Measurements from ENCODE around the gene COMMD8.
"Not testable (repeated sequence)": the region's sequence is repeated elsewhere in the genome, so short reads cannot be mapped to it uniquely, and the experiment has no call there.

Gene COMMD8

GRCh38 chr4:47463235-47463956 lies at the start of gene COMMD8:
COMMD8 (minus strand) TSS chr4:47463702; CDS start chr4:47463651, 51 bp downstream.
- DNase-seq (ENCODE audit: low read depth, low spot score): peak; percentile 70
- H3K27ac ChIP-seq: peak within 1 kb of the TSS; percentile 72

DNA sequence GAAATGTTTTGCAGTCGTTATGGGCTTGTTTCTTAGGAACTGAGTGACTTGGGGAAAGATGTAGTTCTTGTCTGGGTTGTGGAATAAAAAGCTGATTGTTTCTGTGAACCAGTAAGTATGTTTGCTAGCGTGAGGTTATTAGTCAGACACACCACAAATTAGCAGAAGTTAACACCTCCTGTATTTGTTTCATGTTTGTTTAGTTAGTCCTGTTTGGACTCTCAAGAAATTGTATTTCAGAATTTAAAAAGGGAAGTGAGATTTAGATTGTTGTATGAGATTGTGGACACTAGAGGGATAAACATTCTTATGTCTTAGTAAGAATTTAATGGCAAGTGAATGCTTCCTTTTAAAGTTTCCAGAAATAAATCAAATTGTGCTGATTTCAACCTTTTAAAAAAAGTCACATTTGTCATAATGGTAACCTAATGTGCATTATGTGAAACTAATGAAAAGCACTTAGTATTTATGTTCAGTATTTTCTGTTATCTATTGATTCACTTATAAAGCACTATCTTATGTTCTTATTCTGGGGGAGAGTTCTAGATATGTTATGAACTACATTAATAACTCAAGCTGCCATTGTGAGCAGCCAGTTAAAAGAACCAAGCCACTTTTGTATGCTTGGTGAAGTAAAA lies 47.1 kb upstream of the COMMD8 start:
- no peak overlapping the region for H3K27ac ChIP-seq
- no peak for DNase-seq (ENCODE audit: low read depth, low spot score)

GRCh38 chr4:47505666-47506065 lies 42.2 kb upstream of the COMMD8 start:
- no peak for DNase-seq (ENCODE audit: low read depth, low spot score)
- H3K27ac ChIP-seq: no peak overlapping the region

- DNase-seq (ENCODE audit: low read depth, low spot score): no peak
- no peak overlapping the region for H3K27ac ChIP-seq
Measured at GRCh38 chr4:47505147-47505546, 41.6 kb upstream of the COMMD8 start.

- no peak overlapping the region for H3K27ac ChIP-seq
- DNase-seq (ENCODE audit: low read depth, low spot score): no peak
Measured at GRCh38 chr4:47500776-47501175, 37.3 kb upstream of the COMMD8 start.

DNA sequence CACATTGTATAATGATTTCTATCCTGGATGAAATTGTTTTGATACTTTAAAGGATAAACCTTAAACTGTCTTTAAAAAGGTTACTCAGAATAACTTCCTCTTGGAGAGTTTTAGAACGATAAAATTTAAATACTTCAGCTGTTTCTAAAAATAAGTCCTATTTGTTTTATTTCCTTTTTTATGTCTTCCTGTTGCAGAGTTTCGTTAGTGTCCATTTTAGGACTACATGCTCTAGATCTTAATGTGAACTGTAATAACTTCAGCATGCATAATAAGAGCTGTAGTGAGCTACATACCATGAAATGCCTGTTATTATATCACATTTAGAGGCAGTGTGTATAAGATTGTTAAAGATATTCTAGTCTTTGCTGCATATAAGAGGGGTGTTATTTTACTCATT lies 36.2 kb upstream of the COMMD8 start:
- no peak for DNase-seq (ENCODE audit: low read depth, low spot score)
- H3K27ac ChIP-seq: no peak overlapping the region

DNA sequence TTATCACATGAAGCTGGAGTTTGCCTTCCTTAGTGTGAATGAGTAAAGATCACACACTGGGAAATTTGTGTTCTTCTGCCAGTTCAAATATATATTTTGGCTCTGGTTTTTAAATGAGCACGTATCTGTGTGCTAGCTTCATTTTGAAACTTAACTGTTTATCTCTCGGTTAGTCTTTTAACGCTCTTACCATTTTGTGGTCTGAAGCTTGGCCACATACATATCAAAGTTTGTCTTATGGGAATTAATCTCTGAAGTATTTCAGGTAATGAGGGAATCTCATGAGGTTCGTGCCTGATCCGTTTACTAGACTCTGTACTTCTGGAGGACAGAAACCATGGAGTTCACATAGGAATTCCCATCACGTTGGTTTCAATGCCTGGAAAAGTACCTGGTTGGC lies 35.4 kb upstream of the COMMD8 start:
- H3K27ac ChIP-seq: no peak overlapping the region
- DNase-seq (ENCODE audit: low read depth, low spot score): no peak

- no peak overlapping the region for H3K27ac ChIP-seq
Measured at GRCh38 chr4:47494124-47494430, 30.6 kb upstream of the COMMD8 start.

GRCh38 chr4:47493238-47494123 lies 30.0 kb upstream of the COMMD8 start:
- no peak for DNase-seq (ENCODE audit: low read depth, low spot score)
- no peak overlapping the region for H3K27ac ChIP-seq

More at GRCh38 chr4:47494124-47494430, 30.6 kb upstream of the COMMD8 start:
- DNase-seq (ENCODE audit: low read depth, low spot score): no peak

- peak; percentile 34 for DNase-seq (ENCODE audit: low read depth, low spot score)
- no peak overlapping the region for H3K27ac ChIP-seq
Measured at GRCh38 chr4:47490550-47490949, 27.0 kb upstream of the COMMD8 start.

GRCh38 chr4:47488706-47489105 lies 25.2 kb upstream of the COMMD8 start:
- H3K27ac ChIP-seq: no peak overlapping the region
- no peak for DNase-seq (ENCODE audit: low read depth, low spot score)

- not testable (repeated sequence) for DNase-seq (ENCODE audit: low read depth, low spot score); H3K27ac ChIP-seq
Measured at GRCh38 chr4:47486727-47487126, 23.2 kb upstream of the COMMD8 start.

GRCh38 chr4:47486231-47486673 lies 22.8 kb upstream of the COMMD8 start:
- DNase-seq (ENCODE audit: low read depth, low spot score): no peak
- peak overlapping the region; percentile 85 for H3K27ac ChIP-seq

- no peak for DNase-seq (ENCODE audit: low read depth, low spot score)
- peak overlapping the region; percentile 85 for H3K27ac ChIP-seq
Measured at GRCh38 chr4:47485768-47486167, 22.3 kb upstream of the COMMD8 start.

DNA sequence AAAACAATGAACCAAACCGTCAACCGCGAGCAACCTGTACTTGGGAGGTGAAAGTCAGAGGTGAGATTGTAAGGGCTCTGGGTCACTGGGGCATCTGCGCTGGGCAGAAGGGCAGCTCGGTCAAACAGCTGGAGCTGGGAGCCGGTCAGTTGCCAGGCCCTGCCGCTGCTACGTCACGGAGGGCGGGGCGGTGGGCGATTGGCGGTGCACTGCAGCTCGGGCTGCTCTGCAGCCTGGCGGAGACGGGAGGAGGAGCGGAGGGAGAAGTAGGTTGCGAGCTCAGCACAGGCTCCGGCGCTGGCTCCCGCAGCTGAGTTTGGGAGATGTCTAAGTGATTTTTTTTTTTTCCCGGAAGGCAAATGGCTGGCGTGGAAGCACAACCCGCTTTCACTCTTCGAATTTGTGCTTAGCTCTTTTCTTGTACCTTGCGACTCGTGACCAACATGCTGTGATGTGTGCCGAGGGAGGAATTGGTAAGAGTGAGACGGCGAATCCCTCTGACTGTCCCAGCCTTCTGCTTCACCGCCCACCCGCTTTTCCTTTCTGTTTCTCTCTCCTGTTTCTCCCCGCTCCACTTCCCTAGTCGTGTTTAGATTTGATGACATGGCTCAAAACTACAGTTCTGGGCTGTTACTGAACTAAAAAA lies 21.7 kb upstream of the COMMD8 start, which contains the start of gene ATP10D:
Gene ATP10D (plus strand): TSS at position 229 of the 646 bp plus-strand sequence. CDS start 27,266 bp downstream, outside the sequence.
- DNase-seq (ENCODE audit: low read depth, low spot score): peak; percentile 63
- H3K27ac ChIP-seq: peak within 1 kb of the TSS; percentile 85

- peak overlapping the region; percentile 85 for H3K27ac ChIP-seq
- peak; percentile 89 for DNase-seq (ENCODE audit: low read depth, low spot score)
Measured at GRCh38 chr4:47484168-47484567, 20.7 kb upstream of the COMMD8 start.

DNA sequence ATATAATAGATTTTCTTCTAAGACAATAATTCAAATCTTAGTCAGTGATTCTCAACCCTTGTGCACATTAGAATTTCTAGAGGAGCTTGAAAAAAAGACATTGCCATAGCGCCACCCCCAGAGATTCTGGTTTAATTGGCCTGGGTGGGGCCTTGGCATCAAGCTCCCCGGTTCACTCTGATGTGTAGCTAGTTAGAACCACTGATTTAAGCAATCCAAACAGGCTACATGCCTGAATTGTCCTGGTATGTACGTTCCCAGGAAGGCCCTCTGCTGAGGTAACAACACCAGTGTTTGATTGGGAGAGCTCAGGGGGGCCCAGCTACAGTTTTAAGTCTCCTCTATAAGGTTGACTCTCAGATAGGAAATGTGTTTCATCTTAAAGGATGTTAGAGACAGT lies 20.2 kb upstream of the COMMD8 start:
- peak overlapping the region; percentile 85 for H3K27ac ChIP-seq
- peak; percentile 24 for DNase-seq (ENCODE audit: low read depth, low spot score)

- peak; percentile 33 for DNase-seq (ENCODE audit: low read depth, low spot score)
- peak overlapping the region; percentile 85 for H3K27ac ChIP-seq
Measured at GRCh38 chr4:47482326-47482725, 18.8 kb upstream of the COMMD8 start.

DNA sequence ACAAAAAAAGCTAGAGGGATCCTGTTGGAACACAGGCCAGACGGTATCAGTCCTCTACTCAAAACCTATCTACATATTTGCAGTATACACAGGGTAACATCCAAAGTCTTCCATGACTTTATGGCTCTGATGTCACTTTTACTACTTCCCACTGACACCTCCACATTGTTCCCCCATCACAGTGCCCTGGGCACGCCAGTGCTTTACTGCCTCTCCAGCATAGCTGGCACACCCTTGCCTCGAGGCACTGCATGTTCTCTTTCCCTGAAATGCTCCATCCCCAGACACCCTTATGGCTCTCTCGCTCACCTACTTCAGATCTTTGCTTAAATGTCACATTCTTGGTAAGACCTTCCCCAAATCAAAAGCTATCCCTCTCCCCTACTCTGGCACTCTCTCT lies 15.3 kb upstream of the COMMD8 start:
- no peak overlapping the region for H3K27ac ChIP-seq
- DNase-seq (ENCODE audit: low read depth, low spot score): no peak

GRCh38 chr4:47475411-47475810 lies 11.9 kb upstream of the COMMD8 start:
- no peak for DNase-seq (ENCODE audit: low read depth, low spot score)
- H3K27ac ChIP-seq: no peak overlapping the region
